AG08396 (cell line): Measurements from ENCODE around the gene KY.

ENCODE experiments used
- DNase-seq: peaks from one replicate; pipeline ENCODE4 v3.0.0; 2012; ENCODE audit warnings: low spot score, mixed read lengths

Gene KY

DNA sequence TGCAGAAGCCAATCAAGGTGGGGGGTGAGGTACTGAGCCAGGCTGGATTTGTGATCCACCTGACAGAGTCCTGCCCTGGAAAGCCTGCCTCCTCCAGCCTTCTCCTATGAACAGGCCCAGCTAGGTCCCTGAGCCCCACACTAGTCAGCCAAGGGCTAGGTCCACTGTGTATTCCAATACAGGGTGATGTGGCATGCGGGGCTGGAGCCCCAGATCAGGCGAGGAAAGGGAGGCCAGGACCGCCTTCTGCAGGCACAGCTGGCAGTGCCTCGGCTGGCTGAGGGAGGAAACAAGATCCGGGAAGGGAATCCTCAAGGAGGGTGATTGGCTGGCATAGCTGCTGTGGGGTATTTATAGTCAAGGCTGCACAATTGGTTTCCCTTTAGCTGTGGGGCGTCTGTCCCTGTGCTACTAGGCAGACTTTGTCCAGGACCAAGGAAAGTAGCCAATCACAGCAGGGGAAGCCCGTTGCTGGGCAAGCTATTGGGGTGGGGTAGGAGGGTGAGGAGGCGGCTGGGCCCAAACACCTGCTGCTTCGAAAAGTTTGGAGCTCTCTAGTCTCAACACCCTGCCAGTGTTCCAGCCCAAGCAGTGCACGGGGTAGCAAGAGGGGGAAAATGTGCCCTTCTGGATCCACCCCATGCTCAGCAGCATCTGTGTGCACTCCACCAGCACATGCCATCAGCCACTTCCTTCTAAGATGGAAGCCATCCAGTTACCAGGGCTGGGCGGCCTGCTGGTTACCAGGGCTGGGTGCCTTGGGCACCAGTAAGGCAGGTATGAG, 5.9 kb downstream of the KY start:
- DNase-seq, result peak; percentile 51

DNA sequence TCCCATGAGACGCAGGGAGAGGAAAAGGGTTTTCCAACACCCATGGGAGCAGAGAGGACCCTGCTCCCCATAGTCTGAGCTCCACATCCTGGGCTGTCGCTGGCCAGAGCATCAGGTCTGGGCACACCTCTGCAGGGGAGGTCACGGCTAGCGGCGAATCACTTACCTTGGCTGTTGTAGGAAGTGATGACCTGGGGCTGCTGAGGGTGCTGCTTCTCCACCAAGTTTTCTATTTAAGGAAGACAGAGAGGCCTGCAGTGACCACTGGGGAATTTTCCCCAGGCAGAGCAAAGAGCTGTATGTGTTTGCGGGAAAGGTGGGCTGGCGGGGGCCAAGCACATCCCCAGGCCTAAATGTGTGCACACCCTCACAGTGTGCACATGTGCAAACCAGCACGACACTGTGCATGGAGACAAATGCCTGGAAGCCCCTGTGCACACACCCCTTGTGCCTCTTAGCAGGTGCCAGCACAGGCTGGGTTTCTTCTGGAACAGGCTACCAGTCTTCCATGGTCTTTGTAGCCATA, 7.6 kb downstream of the KY start:
- no peak for DNase-seq

DNA sequence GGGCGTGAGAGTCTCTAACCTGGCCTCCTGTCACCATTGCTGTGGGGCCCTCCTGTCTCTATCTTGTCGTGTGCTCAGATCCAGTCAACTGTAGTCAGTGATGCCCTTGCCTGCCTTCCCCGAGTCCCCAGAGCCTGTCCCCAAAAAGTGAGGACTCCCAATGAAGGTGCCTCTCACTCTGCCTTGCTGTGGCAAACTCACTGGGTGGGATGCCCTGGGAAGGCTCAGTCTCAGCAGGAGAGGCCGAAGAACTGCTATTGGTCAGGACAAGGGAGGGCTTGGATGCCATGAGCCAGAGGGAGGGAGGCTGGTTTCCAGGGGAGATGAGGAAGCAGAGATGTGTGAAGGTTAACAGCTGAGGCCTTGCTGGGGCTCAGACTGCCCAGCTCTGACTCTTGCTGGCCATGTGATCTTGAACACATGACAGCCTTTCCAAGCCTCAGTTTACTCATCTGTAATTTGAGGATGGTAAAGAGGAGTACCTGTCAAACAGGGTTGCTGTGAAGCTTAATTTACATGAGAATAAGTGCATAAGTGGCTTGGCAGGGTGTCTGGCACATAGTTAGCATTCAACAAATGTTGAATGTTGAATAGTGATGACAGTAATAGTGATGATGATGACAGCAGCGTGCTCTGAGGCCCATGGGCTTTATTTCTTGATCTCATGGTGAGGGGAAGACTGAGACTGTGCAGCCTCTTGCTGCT, 8.2 kb downstream of the KY start:
- no peak for DNase-seq

DNA sequence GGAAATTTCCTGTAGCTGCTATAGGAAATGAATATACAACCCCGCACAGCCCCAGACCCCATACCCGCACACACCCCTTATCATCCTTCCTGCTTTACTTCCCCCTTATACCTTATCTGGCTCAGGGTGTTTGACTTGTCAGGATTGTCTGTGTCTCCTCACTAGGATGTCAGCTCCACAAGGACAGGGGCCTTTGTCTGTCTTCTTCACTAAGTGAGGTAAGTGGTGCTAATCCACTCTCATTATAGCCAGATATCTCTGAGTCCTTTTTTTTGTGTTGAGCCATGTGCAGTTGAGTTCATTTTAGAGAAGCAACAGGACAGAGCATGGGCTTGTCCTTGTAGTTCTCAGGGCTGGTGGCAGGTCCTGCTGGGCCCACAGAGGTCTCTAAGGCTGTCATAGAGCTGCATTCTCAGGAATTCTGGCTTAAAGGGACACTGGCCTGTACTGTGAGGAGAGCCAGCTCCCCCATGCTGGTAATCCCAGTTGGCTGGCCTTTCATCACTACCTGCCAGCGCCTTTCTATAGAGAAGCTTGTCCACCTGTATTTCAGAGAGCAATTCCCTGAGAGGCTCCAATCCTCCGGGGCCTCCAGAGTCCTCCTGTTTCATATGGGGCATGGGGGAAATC, 9.0 kb downstream of the KY start:
- no peak for DNase-seq

DNA sequence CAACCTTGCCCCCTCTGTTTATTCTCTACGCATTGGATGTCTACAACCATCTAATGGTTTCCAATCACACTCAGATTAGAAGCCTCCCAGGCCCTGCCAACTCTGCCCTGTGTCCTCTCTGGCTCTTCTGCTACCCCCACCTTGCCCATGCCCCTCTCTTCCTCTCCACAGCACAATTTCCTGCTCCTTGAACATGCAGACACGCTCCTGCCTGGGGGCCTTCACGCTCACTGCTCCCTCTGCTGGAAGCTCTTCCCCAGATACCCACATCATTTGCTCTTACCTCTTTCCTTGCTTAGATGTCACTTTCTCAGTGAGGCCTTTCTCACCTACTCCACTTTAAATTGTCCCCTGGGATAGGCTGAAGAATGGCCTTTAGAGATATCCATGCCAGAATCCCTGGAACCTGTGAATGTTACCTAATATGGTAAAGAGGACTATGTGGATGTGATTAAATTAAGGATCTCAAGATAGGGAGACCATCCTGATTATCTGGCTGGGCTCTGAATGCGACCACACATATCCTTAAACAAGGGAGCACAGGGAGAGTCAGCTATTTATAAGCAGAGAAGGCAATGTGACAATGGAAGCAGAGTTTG, 9.9 kb downstream of the KY start:
- peak; percentile 50 for DNase-seq

DNA sequence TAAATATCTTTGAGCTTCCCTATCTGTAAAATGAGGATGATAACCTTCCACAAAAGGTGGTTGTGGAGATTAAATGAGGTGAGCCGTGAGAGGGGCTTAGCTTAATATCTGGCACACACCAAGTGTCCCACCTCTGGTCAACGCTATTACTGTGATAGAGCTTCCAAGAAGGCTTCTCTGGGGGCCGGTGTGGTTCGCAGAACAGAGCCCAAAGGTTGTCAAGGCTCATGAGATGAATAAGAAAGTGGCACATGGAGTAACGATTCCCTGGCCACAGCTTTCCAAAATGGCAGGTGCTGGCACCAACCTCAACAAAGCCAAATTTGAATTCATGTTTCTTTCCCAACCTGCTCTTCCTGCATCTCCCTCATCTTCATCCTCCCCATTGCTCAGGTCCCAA, 10.4 kb downstream of the KY start:
- no peak for DNase-seq

DNA sequence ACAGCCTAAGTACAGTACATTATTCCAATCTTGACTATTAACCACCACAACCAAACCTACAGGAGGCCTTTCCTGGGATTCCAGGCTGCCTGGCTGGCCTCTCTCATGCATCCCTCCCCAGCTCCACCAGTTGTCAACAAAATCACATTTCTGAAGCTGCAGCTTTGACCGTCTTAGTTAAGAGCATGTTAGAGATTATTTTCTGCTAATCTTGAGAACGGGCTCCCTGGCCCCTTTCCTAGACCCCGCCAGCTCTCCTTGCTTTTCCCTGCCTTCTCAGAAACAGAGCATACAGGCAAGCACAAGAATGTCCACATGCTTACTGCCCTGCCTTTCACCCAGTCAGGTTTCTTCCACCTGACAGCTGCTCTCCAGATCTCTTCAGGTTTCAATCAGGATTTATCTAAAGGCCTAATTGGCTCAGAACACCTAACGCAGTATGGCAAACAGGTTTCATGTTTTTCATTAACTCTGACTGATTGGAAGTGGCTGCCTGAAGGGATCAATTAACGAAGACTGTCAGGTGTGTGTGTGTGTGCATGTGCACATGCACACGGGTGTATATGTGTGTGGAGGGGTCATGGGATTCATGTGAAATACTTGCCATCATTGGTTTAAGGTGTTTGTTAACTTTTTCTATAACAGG, 12.3 kb downstream of the KY start:
- no peak for DNase-seq

DNA sequence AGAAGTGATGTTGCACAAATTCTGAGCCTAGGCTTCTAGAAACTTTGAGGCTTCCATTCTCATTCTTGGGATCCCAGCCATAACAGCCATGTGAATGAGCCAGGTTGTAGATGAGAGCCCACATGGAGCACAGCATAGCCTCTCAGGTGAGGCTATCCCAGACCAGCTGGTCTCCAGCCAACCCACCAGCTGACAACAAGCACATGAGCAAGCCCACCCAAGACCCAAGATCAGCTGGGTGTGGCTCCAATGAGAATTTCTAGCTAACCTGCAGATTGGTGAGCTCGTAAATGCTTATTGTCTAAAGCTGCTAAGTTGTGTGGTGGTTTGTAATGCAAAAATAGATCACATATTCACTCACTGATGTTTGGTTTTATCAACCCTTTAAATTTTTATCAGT, 14.4 kb downstream of the KY start:
- DNase-seq, result no peak

DNA sequence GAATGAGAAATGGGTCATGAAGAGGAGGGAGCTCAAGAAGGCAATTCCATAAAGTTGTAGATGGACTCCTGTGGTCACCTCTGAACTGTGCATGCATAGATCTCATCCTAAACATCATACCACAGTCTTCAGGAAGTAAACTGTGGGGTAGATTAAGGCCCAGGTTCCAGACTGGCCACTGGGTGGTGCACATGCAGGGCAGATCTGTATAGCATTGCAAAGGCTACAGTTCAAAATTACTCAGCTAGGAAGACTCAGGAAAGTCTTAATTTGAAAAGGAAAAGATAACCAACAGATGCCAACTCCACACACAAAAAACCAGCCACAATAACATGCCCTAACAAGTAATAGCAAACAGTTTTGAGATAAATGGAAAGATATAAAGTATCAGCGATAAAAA, 20.3 kb downstream of the KY start:
- no peak for DNase-seq

DNA sequence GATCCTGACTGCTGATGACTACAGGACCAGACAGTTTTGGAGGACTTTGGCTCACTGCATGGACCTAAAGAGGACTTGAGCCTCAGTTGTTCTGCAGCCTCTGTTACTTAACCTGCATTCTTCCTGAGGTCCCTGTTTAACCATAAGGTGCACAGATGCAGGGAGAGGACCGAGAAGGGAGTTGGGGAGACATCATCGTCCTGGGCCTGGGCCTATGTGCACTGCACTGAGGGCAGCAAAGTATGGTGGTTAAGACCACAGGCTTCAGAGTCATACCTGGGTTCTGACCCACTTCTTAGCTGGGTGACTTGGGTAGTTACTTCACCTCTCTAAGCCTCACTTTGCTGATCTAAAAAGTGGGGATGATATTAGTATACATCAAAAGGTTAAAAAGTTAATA, 21.9 kb downstream of the KY start:
- no peak for DNase-seq

DNA sequence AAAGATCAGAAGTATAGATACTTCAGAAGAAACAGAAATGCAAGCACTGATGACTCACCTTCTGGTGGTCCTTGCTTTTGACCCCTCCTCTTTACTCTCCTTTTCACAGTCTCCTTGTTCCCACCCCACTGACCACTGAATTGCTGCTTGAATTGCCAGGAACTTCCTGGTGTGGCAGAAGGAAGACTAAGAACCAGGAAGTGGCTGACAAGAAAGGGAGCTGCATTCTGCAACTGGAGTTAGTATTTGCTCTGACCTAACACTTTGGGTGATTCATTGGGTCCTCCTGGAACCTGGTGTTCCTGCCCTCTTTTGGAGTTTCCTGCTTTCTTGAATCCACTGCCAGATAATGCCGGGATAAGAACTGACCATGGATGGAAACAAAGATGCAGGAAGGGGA, 23.0 kb downstream of the KY start:
- DNase-seq, result no peak

DNA sequence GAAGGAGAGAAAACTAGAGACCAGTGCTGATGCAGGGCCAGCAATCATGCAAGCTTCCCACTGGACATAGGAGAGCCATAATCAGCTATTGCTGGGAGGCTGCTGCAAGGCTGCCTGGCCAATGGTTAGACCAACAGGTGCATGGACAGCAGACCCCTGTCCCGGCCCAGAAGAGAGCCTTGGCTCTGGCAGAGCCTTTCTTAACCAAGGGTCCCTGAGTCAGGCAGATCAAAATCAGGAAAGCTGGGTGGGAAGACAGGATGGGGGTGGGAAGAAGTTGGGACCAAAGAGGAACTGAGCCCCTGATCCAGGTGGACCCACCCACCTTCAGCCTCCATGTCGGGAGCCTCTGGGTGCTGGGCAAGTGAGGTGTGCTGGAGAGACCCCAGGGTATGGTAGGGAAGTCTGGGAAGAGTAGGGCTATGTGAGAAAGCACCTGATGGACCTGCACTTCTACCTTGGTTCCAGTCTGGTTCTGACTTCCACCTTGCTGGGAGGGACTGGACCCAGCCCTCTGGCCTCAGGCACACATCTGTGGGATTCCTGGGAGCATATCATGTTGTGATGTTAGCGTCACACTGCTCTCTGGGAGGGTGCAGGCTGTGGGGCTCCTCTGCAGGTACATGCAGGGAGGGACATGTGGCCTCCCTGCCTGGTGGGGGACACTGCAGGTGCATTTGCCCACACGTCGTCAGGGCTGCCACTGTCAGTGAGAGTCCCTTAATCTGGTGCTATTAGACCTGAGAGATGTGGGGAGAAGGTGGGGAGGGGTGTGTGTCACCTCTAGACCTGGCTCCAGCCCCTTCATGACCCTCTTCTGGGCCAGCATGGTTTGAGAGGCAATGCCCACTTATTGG, 24.7 kb downstream of the KY start:
- no peak for DNase-seq

DNA sequence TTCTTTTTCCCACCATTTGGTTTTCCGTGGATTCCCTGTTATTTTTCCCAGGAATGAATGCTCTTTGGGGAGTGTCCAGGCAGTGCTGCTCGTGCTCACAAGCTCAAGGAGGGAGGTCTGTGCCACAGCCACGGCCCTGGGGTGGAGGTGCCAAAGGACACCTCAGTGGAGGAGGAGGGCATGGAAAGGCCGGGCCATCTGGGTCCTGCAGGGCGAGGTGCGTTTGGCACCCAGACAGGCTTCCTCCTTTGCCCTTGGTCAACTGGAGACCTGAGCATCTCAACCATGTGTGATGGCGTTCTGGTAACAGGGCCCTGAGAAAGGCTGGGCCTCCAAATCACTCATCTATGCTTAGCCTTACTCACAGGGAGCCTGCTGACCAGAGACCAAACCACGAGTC, 25.4 kb downstream of the KY start:
- DNase-seq, result no peak

DNA sequence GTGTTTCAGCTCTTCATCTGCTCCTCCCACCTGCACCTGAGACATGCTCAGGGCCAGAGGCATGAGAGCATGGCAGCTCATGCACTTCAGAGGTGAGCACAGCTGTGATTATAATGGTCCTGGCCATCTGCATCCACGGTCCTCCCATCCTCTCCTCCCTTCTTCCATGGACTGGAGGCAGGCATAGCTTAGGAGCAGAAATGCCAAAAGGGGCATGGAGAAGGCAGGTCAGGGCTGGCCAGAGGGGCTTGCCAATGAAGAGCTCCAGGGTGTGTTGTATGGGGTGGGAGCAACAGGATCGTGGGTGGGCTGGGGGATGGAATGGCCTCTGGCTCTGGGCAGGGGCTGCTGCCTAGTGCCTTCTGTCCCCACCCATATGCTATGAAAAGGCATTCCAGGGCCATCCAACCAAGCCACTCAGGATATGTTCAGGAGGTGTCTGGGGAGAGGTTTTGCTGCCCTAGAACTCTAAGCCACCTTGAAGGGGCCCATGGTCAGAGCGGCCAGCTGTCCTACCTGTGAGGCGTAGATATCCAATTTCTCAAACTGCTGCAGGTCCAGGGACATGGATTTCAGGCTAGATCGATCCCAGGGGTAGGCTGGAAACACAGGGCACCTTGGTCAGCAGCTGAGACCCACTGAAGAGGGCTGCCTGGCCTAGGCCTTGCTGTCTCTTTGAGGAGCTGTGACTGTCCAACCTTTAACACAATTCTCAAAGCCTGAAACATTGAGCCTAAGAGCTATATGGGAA, 26.1 kb downstream of the KY start:
- DNase-seq, result no peak

DNA sequence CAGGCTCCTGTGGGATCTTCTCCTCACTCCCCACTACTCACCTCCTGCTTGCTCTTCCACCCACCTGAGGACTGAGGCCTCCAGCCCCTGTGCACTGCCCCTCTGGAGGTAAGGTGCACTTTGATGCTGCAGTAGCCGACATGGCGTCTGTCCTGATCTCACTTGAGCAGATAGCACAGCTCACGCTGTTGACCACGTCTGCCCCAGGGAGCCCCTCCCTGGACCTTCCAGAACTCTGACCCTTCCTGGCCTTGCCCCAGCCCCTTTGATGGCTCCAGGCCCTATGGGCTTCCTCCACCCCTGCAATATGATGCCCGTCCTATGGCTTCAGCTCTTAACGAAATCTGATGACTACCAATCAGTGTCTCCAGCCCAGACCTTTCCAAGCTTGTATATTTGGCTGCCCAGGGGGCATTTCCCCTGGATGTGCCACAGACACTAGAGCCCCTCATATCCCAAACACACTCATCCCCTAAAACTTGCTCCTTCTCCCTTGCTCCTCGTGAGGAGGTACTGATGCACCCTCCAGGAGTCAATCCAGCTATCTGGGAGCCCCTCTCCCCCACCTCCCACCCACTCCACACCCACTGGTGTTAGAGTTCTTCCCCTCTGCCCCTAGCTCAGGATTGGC, 27.1 kb downstream of the KY start:
- no peak for DNase-seq

DNA sequence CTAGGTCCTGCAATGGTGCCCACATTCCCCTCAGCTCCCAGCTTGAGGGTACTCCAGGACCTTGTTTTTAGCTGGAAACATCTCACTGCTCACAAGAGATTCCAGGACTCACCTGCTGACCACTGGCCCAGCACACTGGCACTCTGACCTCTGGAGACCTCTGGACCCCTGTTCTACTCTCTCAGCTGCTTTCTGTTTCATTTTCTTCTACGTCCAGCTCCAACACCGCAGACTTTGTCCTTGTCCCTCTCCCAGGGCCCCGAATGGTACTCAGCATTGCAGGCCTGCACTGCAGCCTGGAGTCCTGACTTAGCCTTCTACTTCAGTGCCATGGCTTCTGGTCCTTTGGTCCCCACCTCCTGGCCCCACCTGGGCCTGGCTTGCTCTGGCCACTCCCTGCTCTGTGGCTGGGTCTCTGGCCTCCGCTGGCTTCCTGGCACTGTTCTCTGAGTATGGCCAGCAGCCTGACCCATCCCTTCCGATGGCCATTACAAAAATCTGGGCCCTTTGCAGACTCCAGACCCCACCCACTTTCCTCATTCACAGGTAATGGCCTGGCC, 27.9 kb downstream of the KY start:
- no peak for DNase-seq

DNA sequence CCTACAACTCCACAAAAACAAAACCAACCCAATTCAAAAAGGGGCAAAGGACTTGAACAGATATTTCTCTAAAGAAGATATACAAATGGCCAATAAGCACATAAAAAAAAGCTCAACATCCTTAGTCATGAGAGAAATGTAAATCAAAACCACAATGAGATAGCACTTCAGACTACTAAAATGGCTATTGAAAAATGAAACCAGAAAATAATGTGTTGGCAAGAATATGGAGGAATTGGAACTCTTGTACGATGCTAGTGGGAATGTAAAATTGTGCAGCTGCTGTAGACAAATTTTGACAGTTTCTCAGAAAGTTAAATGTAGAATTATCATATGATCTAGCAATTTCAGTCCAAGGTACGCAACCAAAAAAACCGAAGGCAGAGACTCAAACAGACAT, 29.0 kb downstream of the KY start:
- DNase-seq, result no peak

DNA sequence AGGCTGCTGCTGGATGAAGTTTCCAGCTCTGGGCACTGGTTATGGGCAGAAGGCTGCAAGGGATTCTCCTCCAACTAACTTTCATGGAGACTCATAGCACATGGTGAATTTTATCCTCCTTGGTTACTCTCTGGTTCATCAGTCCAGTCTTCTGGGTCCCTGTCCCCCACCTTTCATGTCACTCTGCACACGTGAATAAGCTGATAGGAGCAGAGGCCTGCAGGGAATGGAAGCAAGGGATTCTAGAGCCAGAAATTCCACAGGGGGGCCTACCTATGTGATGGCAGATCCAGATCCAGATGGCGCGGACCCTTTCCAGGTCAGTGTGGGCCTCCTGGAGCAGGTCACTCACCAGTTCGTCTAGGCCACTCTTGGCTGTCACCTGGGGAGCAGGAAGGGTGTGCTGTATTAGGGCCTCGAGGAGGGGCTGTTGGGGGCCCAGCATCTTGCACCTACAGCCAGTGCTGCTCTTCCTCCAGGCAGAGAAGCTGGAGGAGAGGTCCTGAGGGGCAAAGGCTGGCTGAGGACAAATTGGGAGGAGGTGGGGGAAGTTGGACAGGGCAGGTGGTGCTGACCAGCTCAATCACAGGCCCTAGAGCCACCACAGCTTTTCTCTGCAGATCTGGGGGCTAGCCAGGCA, 30.2 kb downstream of the KY start:
- DNase-seq, result no peak

DNA sequence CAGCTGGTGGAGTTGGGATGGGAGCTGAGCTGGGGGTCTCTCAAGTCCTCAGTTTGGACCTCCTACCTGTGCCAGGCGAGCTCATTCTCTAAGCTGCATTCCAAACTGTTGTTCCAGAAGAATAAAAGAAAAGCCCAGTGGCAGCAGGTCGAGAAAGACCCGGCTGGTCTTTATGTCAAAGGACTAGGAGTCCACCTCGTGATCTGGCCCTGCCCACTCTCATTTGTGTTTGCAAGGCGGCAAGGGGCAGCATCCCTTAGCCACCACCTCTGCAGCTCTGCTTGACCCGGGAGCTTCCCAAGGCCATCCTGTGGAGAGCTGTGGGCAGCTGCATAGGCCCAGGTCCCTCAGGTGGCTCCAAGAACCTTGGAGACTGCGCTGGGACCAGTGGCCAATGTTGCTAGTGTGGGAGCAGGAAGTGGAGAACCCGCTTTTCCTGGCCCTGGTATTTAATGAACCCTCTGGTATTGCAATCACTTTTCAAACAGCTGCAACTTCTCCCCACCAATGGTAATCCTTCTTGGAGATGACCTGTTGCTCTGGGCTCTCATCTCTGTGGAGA, 30.9 kb downstream of the KY start:
- DNase-seq, result no peak
